Activated CD4-positive, alpha-beta T cell treated with anti-CD3 and anti-CD28 coated beads, Interleukin-2, Interleukin-6, amounts not matched to agents 100 ng/mL and 50 ng/mL, durations not matched to agents 16 hours and 8 hours (primary cell): ENCODE results near the gene CBR1.

ENCODE experiments used
- DNase-seq: peaks from one replicate; pipeline ENCODE4 v3.0.0-alpha.2; 2020

The CBR1 gene

DNA sequence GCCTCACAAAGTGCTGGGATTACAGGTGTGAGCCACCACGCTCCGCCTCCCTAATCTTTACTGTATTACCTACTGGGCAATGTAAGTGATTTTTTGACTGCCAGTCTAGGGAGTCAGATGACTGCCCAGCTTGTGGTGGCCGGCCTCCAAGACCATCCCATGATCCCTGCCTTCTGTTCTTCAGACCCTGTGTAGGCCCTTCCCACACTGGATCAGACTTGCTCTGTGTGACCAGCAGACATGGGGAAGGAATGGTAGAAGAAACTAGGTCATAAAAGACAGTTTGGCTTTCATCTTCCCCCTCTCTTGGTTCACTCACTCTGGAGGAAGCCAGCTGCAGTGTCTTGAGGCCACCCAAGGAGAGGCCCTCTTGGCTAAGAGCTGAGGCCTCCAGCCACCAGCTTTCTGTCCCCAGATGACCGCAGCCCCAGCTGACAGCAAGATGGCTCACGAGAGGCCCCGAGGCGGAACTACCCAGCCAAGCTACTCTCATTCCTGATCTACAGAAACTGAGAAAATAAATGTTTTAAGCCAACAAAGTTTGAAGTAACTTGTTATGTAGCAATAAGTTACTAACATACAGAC, 50.6 kb downstream of the CBR1 start:
- no peak for DNase-seq
